ENCODE data around the gene GPR15LG.

Gene GPR15LG

GRCh38 chr10:84191106-84191505 is 17.5 kb downstream of the GPR15LG start:
- no peaks in the 10 kb centered on the region for H3K9me3 ChIP-seq (ENCODE audit: control insufficient read depth in 1 of 2, low read length in 2 of 2)
- H3K4me3 ChIP-seq (ENCODE audit: low read depth in 1 of 2, low read length in 2 of 2), result no peak overlapping the region
- H3K9ac ChIP-seq (ENCODE audit: low read depth in 1 of 2, low read length in 2 of 2), result no peak overlapping the region
- peaks cover 37 to 42% of the 10 kb centered on the region in 2 donors for H3K27me3 ChIP-seq (ENCODE audit: control insufficient read depth in 1 of 2, insufficient read depth in 2 of 2, low read length in 2 of 2)
- H3K4me1 ChIP-seq (ENCODE audit: control insufficient read depth in 1 of 2, insufficient read depth in 2 of 2, low read length in 2 of 2), result peaks cover 4% of the 10 kb centered on the region in 2 donors
- H3K36me3 ChIP-seq (ENCODE audit: control insufficient read depth in 1 of 2, insufficient read depth in 2 of 2, low read length in 2 of 2), result no peaks in the 10 kb centered on the region
- H3K27ac ChIP-seq (ENCODE audit: low read depth, low read length), result no peak overlapping the region

GRCh38 chr10:84193327-84193726 is 19.7 kb downstream of the GPR15LG start:
- Histone ChIP-seq H3K9me3 (ENCODE audit: control insufficient read depth in 1 of 2, low read length in 2 of 2) (no peaks in the 10 kb centered on the region), H3K9ac (ENCODE audit: low read depth in 1 of 2, low read length in 2 of 2) (no peak overlapping the region), H3K4me1 (ENCODE audit: control insufficient read depth in 1 of 2, insufficient read depth in 2 of 2, low read length in 2 of 2) (peaks cover 4 to 6% of the 10 kb centered on the region in 2 donors), H3K27ac (ENCODE audit: low read depth, low read length) (no peak overlapping the region), H3K27me3 (ENCODE audit: control insufficient read depth in 1 of 2, insufficient read depth in 2 of 2, low read length in 2 of 2) (peaks cover 44 to 60% of the 10 kb centered on the region in 2 donors), H3K36me3 (ENCODE audit: control insufficient read depth in 1 of 2, insufficient read depth in 2 of 2, low read length in 2 of 2) (no peaks in the 10 kb centered on the region), H3K4me3 (ENCODE audit: low read depth in 1 of 2, low read length in 2 of 2) (no peak overlapping the region)

- Histone ChIP-seq H3K27ac (ENCODE audit: low read depth, low read length) (no peak overlapping the region), H3K4me3 (ENCODE audit: low read depth in 1 of 2, low read length in 2 of 2) (peak overlapping the region; percentile 15 to 51), H3K36me3 (ENCODE audit: control insufficient read depth in 1 of 2, insufficient read depth in 2 of 2, low read length in 2 of 2) (no peaks in the 10 kb centered on the region), H3K27me3 (ENCODE audit: control insufficient read depth in 1 of 2, insufficient read depth in 2 of 2, low read length in 2 of 2) (peaks cover 44 to 60% of the 10 kb centered on the region in 2 donors), H3K9ac (ENCODE audit: low read depth in 1 of 2, low read length in 2 of 2) (no peak overlapping the region), H3K9me3 (ENCODE audit: control insufficient read depth in 1 of 2, low read length in 2 of 2) (no peaks in the 10 kb centered on the region), H3K4me1 (ENCODE audit: control insufficient read depth in 1 of 2, insufficient read depth in 2 of 2, low read length in 2 of 2) (peaks cover 4 to 8% of the 10 kb centered on the region in 2 donors)
Measured at GRCh38 chr10:84193846-84194423, 20.3 kb downstream of the GPR15LG start.

GRCh38 chr10:84194424-84195043 is 20.9 kb downstream of the GPR15LG start, which contains the start of gene CDHR1:
TSS of gene CDHR1 (plus strand) at chr10:84194537. CDS start at chr10:84194761, 224 bp downstream.
- Histone ChIP-seq H3K4me1 (ENCODE audit: control insufficient read depth in 1 of 2, insufficient read depth in 2 of 2, low read length in 2 of 2) (peaks cover 4 to 8% of the 10 kb centered on the region in 2 donors), H3K27me3 (ENCODE audit: control insufficient read depth in 1 of 2, insufficient read depth in 2 of 2, low read length in 2 of 2) (peaks cover 44 to 60% of the 10 kb centered on the region in 2 donors), H3K27ac (ENCODE audit: low read depth, low read length) (no peak within 1 kb of the TSS), H3K9me3 (ENCODE audit: control insufficient read depth in 1 of 2, low read length in 2 of 2) (no peaks in the 10 kb centered on the region), H3K4me3 (ENCODE audit: low read depth in 1 of 2, low read length in 2 of 2) (peak within 1 kb of the TSS; percentile 38 to 51), H3K9ac (ENCODE audit: low read depth in 1 of 2, low read length in 2 of 2) (no peak within 1 kb of the TSS), H3K36me3 (ENCODE audit: control insufficient read depth in 1 of 2, insufficient read depth in 2 of 2, low read length in 2 of 2) (no peaks in the 10 kb centered on the region)

- no peaks in the 10 kb centered on the region for H3K9me3 ChIP-seq (ENCODE audit: control insufficient read depth in 1 of 2, low read length in 2 of 2)
- no peak overlapping the region for H3K27ac ChIP-seq (ENCODE audit: low read depth, low read length)
- H3K27me3 ChIP-seq (ENCODE audit: control insufficient read depth in 1 of 2, insufficient read depth in 2 of 2, low read length in 2 of 2), result peaks cover 44 to 60% of the 10 kb centered on the region in 2 donors
- peaks cover 4 to 8% of the 10 kb centered on the region in 2 donors for H3K4me1 ChIP-seq (ENCODE audit: control insufficient read depth in 1 of 2, insufficient read depth in 2 of 2, low read length in 2 of 2)
- no peak overlapping the region for H3K9ac ChIP-seq (ENCODE audit: low read depth in 1 of 2, low read length in 2 of 2)
- H3K4me3 ChIP-seq (ENCODE audit: low read depth in 1 of 2, low read length in 2 of 2), result peak overlapping the region; percentile 38 to 51
- H3K36me3 ChIP-seq (ENCODE audit: control insufficient read depth in 1 of 2, insufficient read depth in 2 of 2, low read length in 2 of 2), result no peaks in the 10 kb centered on the region
Measured at GRCh38 chr10:84195044-84195830, 21.6 kb downstream of the GPR15LG start.

- H3K27me3 ChIP-seq (ENCODE audit: control insufficient read depth in 1 of 2, insufficient read depth in 2 of 2, low read length in 2 of 2), result peaks cover 44 to 58% of the 10 kb centered on the region in 2 donors
- peaks cover 5 to 10% of the 10 kb centered on the region in 2 donors for H3K4me1 ChIP-seq (ENCODE audit: control insufficient read depth in 1 of 2, insufficient read depth in 2 of 2, low read length in 2 of 2)
- H3K4me3 ChIP-seq (ENCODE audit: low read depth in 1 of 2, low read length in 2 of 2), result no peak overlapping the region
- H3K36me3 ChIP-seq (ENCODE audit: control insufficient read depth in 1 of 2, insufficient read depth in 2 of 2, low read length in 2 of 2), result no peaks in the 10 kb centered on the region
- no peaks in the 10 kb centered on the region for H3K9me3 ChIP-seq (ENCODE audit: control insufficient read depth in 1 of 2, low read length in 2 of 2)
- no peak overlapping the region for H3K27ac ChIP-seq (ENCODE audit: low read depth, low read length)
- no peak overlapping the region for H3K9ac ChIP-seq (ENCODE audit: low read depth in 1 of 2, low read length in 2 of 2)
Measured at GRCh38 chr10:84196083-84196482, 22.5 kb downstream of the GPR15LG start.

GRCh38 chr10:84196941-84197340 is 23.3 kb downstream of the GPR15LG start:
- Histone ChIP-seq H3K9ac (ENCODE audit: low read depth in 1 of 2, low read length in 2 of 2) (no peak overlapping the region), H3K27ac (ENCODE audit: low read depth, low read length) (no peak overlapping the region), H3K9me3 (ENCODE audit: control insufficient read depth in 1 of 2, low read length in 2 of 2) (no peaks in the 10 kb centered on the region), H3K4me1 (ENCODE audit: control insufficient read depth in 1 of 2, insufficient read depth in 2 of 2, low read length in 2 of 2) (peaks cover 11 to 13% of the 10 kb centered on the region in 2 donors), H3K4me3 (ENCODE audit: low read depth in 1 of 2, low read length in 2 of 2) (no peak overlapping the region), H3K27me3 (ENCODE audit: control insufficient read depth in 1 of 2, insufficient read depth in 2 of 2, low read length in 2 of 2) (peaks cover 41 to 51% of the 10 kb centered on the region in 2 donors), H3K36me3 (ENCODE audit: control insufficient read depth in 1 of 2, insufficient read depth in 2 of 2, low read length in 2 of 2) (no peaks in the 10 kb centered on the region)

GRCh38 chr10:84197643-84198042 is 24.0 kb downstream of the GPR15LG start:
- Histone ChIP-seq H3K36me3 (ENCODE audit: control insufficient read depth in 1 of 2, insufficient read depth in 2 of 2, low read length in 2 of 2) (no peaks in the 10 kb centered on the region), H3K9me3 (ENCODE audit: control insufficient read depth in 1 of 2, low read length in 2 of 2) (no peaks in the 10 kb centered on the region), H3K27me3 (ENCODE audit: control insufficient read depth in 1 of 2, insufficient read depth in 2 of 2, low read length in 2 of 2) (peaks cover 41 to 51% of the 10 kb centered on the region in 2 donors), H3K4me3 (ENCODE audit: low read depth in 1 of 2, low read length in 2 of 2) (no peak overlapping the region), H3K27ac (ENCODE audit: low read depth, low read length) (no peak overlapping the region), H3K9ac (ENCODE audit: low read depth in 1 of 2, low read length in 2 of 2) (no peak overlapping the region), H3K4me1 (ENCODE audit: control insufficient read depth in 1 of 2, insufficient read depth in 2 of 2, low read length in 2 of 2) (peaks cover 11 to 13% of the 10 kb centered on the region in 2 donors)

- Histone ChIP-seq H3K4me1 (ENCODE audit: control insufficient read depth in 1 of 2, insufficient read depth in 2 of 2, low read length in 2 of 2) (peaks cover 11 to 13% of the 10 kb centered on the region in 2 donors), H3K27ac (ENCODE audit: low read depth, low read length) (no peak overlapping the region)
Measured at GRCh38 chr10:84198206-84198915, 24.8 kb downstream of the GPR15LG start.

More at GRCh38 chr10:84198206-84198915, 24.8 kb downstream of the GPR15LG start:
- H3K9me3 ChIP-seq (ENCODE audit: control insufficient read depth in 1 of 2, low read length in 2 of 2), result no peaks in the 10 kb centered on the region
- H3K36me3 ChIP-seq (ENCODE audit: control insufficient read depth in 1 of 2, insufficient read depth in 2 of 2, low read length in 2 of 2), result no peaks in the 10 kb centered on the region
- H3K9ac ChIP-seq (ENCODE audit: low read depth in 1 of 2, low read length in 2 of 2), result no peak overlapping the region
- H3K27me3 ChIP-seq (ENCODE audit: control insufficient read depth in 1 of 2, insufficient read depth in 2 of 2, low read length in 2 of 2), result peaks cover 33 to 46% of the 10 kb centered on the region in 2 donors
- H3K4me3 ChIP-seq (ENCODE audit: low read depth in 1 of 2, low read length in 2 of 2), result no peak overlapping the region
